ENCODE data around the gene ABCB4. TPM values are rescaled to one million over a fixed set of nuclear protein-coding genes. Genes with fewer than 3 reads are reported as not detected.

The ABCB4 gene
- under 1 TPM; 0.07 to 0.69 TPM for total RNA-seq

DNA sequence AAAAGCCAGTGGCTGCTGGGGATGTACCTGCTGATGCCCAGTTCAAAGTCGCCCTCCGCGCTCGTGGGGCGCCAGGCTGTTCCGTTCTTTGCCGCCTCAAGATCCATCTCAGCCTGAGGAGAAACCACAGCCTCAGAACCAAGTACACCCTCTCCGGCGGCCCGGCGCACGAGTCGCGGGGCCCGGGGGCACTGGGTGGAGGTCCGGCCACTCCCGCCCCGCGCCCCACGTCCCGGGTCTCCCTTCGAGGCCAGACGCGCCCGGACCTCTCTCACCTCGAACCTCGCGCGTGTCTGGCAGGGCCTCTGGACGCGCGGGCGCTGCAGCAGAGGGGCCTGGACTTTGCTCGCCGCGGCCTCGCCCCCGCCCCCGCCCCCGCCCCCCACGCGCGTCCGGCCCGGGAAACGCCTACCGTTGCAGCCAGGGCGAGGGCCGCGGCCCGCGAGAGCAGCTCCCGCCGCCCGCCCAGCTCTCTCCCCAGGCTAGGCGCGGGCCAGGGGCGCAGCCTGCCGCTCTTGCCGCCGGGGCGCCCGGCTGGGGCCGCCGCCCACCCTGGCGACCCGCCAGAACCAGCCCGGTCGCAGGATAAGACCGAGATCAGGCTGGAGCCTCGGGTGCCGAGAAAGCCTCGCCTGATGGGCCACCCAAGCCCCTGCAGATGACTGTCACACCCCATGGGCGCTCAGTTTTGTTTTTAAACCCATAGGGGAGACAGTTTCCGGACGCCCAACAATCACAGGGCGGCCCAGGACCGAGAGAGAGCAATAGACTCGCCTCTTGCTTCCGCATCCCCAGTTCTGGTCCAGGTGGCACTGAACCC lies at the start of gene ABCB4:
TSS of gene ABCB4 (minus strand) at position 322 of the 820 bp plus-strand sequence. CDS start at position 107, 215 bp downstream.
- DNase-seq: peak; percentile 1 to 7
- Mint-ChIP-seq H3K9me3 (no peaks in the 10 kb centered on the region), H3K36me3 (ENCODE audit: insufficient read depth in 2 of 2) (no peaks in the 10 kb centered on the region), H3K27ac (no peak within 1 kb of the TSS), H3K4me1 (ENCODE audit: low read depth) (peaks cover 10% of the 10 kb centered on the region), H3K4me3 (peak within 1 kb of the TSS; percentile 71 to 74), H3K27me3 (ENCODE audit: low read depth) (peaks cover 49% of the 10 kb centered on the region)
- peak; percentile 52 to 57 for ATAC-seq (replicated peaks in 1 of 2)

DNA sequence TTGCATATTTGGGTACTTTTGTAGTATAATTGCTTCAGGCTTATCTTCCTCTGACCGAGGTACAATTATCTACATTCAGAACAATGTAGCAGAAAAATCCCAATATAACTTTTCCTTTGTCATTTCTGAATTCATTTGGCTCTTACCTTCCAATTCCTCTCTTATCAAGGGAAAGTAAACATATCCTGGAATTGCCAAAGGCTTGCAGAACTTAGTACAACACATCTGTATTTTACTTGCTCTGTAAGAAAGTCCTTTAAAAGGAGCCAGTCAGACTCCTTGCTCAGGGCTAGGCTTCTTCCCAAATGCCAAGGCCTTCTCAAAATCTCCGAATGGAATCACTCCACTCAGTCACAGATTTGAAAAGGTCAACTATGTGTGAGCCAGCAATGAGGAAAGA lies 43.3 kb upstream of the ABCB4 start:
- H3K4me1 Mint-ChIP-seq (ENCODE audit: low read depth): peaks cover 7% of the 10 kb centered on the region
- ATAC-seq (replicated peaks in 1 of 2) (no peak), DNase-seq (no peak)
- H3K9me3 Mint-ChIP-seq: peaks cover 0 to 3% of the 10 kb centered on the region in 2 donors
- no peak overlapping the region for H3K27ac Mint-ChIP-seq
- H3K36me3 Mint-ChIP-seq (ENCODE audit: insufficient read depth in 2 of 2): peaks cover 0 to 1% of the 10 kb centered on the region in 2 donors
- no peak overlapping the region for H3K4me3 Mint-ChIP-seq
- no peaks in the 10 kb centered on the region for H3K27me3 Mint-ChIP-seq (ENCODE audit: low read depth)

DNA sequence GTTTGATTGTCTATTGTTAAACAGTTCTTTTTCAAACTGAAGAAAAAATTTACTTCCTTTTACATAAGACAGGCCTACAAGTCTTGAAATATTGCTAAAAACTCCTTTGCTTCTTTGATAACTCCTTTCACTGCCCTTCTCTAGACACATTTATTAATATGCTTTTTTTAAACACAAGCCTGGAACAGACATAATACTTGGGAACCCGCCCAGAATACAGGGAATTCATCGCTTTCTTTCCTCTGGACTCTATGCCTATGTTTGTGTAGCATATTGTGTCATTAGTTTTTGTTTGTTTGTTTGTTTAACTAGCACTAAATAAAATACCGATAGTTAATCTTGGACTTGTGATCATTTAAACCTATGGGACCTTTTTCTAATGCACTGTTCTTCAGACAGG lies 42.4 kb upstream of the ABCB4 start:
- DNase-seq (no peak), ATAC-seq (replicated peaks in 1 of 2) (no peak)
- H3K27ac Mint-ChIP-seq: no peak overlapping the region
- H3K27me3 Mint-ChIP-seq (ENCODE audit: low read depth): no peaks in the 10 kb centered on the region
- no peak overlapping the region for H3K4me3 Mint-ChIP-seq
- peaks cover 0 to 3% of the 10 kb centered on the region in 2 donors for H3K9me3 Mint-ChIP-seq
- H3K36me3 Mint-ChIP-seq (ENCODE audit: insufficient read depth in 2 of 2): peaks cover 0 to 1% of the 10 kb centered on the region in 2 donors
- peaks cover 7% of the 10 kb centered on the region for H3K4me1 Mint-ChIP-seq (ENCODE audit: low read depth)

DNA sequence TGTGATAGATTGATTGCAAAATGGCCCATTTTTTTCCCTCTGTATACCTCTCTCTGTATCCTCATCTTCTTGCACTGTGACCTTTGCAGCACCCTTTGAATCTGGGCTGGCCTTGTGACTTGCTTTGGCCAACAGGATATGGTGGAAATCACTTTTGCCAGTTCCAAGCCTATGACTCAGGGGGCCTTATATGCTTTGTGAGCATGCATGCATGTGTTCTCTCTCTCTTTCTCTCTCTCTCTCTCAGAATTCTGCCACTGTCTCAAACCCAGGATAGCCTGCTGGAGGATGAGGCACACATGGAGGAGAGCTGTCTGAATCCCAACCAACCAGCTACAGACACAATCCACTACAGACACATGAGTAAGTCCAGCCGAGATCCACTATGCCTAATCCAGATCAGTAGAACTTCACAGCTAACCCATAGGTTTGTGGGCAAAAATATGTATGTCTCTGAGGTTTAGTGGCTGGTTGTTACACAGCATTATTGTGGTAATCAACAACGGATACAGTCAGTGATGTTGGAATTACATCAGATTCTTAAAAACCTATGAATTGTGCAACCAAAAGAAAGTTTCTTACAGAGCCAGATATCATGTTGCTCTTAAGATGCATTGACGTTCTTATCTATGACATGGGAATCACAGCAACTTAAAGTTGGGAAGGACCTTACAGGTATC lies 41.8 kb upstream of the ABCB4 start:
- peaks cover 7% of the 10 kb centered on the region for H3K4me1 Mint-ChIP-seq (ENCODE audit: low read depth)
- H3K9me3 Mint-ChIP-seq: peaks cover 0 to 3% of the 10 kb centered on the region in 2 donors
- no peak for ATAC-seq (replicated peaks in 1 of 2)
- H3K27me3 Mint-ChIP-seq (ENCODE audit: low read depth): no peaks in the 10 kb centered on the region
- no peak overlapping the region for H3K4me3 Mint-ChIP-seq
- no peak for DNase-seq
- peaks cover 0 to 1% of the 10 kb centered on the region in 2 donors for H3K36me3 Mint-ChIP-seq (ENCODE audit: insufficient read depth in 2 of 2)
- no peak overlapping the region for H3K27ac Mint-ChIP-seq

DNA sequence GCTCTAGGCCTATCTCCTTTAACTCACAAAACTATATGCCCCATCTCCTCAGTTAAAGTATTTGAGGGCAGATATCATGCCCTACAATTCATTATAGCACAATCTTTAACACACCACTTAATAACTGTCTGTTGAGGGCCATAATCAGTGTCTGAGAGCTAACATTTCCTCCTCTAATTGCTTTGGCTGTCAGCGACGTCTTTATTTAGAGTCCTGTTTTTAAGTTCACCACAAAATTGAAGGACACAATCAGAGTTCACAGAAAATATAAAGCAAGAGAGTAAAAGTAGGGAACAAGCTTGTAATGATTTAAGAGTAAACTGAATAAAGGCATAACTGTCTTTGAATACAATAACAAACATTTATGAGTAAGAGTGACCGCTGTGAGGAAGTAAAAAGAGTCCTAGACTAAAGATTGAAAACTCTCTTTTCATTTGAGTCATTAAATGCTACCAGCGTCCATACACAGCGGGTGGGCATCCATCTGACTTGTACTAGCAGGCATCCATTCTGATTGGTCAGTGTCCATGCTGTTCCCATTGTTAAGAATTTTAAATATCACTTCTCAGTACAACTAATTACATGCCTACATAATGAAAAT lies 38.4 kb upstream of the ABCB4 start:
- Mint-ChIP-seq H3K9me3 (no peaks in the 10 kb centered on the region), H3K27ac (no peak overlapping the region), H3K4me3 (no peak overlapping the region), H3K4me1 (ENCODE audit: low read depth) (peaks cover 4% of the 10 kb centered on the region), H3K27me3 (ENCODE audit: low read depth) (no peaks in the 10 kb centered on the region), H3K36me3 (ENCODE audit: insufficient read depth in 2 of 2) (peaks cover 0 to 1% of the 10 kb centered on the region in 2 donors)
- DNase-seq: no peak
- no peak for ATAC-seq (replicated peaks in 1 of 2)

DNA sequence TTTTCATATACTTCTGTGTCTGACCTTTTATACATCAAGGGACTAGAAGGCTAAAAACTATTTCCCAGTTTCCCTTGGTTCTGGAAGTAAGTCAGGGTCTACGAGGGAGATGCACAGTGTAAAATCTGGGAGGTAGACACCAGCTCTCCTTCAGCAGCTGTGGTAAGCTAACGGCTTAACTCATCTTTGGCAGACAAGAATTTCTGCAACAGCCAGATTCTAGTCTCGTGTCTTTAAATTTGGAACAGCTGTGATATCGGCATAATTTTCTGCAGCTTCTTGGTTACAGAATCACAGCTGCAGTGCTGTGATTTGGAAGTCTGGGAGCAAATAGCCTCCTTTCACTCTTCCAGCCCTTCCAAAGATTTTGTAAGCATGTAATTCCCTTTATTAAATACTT lies 37.4 kb upstream of the ABCB4 start:
- no peak for DNase-seq
- H3K27ac Mint-ChIP-seq: no peak overlapping the region
- H3K27me3 Mint-ChIP-seq (ENCODE audit: low read depth): no peaks in the 10 kb centered on the region
- no peak for ATAC-seq (replicated peaks in 1 of 2)
- peaks cover 4% of the 10 kb centered on the region for H3K4me1 Mint-ChIP-seq (ENCODE audit: low read depth)
- H3K36me3 Mint-ChIP-seq (ENCODE audit: insufficient read depth in 2 of 2): peaks cover 0 to 1% of the 10 kb centered on the region in 2 donors
- no peak overlapping the region for H3K4me3 Mint-ChIP-seq
- no peaks in the 10 kb centered on the region for H3K9me3 Mint-ChIP-seq

DNA sequence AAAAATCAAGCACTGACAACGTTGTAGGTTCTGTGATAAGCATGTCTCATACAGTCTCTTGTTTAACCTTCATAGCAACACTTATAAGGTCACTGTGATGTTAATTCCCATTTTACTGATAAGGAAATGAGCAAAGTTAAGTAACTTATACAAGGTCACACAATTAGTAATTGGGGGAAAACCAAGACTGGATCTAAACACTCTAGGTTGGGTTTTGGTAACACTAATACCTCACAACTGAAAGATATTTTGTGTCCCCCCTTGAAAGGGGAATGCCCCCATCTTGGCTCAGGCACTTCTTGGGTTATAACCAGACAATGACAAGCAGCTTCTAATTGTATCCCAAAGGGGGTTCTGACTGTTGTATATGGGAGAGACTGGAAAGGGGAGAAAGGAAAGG lies 36.0 kb upstream of the ABCB4 start:
- H3K36me3 Mint-ChIP-seq (ENCODE audit: insufficient read depth in 2 of 2): peaks cover 0 to 1% of the 10 kb centered on the region in 2 donors

DNA sequence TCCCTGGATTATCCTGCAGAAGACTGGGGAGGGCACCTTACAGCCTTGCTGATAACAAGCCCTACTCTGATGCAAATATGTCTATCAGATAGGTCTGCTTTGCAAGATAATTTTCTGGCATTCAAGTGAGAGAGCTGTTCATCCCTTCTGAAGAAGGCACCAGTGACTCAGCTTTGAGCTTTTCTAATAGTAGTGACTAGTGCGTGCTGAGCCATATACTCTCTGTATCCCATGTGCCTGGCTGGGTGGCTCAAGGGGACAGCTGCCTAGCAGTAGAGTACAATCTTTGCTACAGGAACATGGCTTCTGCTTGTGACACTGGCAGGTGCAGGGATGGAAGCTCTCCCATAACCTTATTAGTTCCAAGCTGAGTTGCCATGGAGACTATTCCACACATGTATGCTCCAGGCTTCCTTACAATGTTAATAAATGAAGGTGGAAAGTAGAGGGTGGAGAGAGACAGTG lies 35.0 kb upstream of the ABCB4 start:
- ATAC-seq (replicated peaks in 1 of 2): no peak

More for the DNA sequence above, 36.0 kb upstream of the ABCB4 start:
- no peak overlapping the region for H3K27ac Mint-ChIP-seq
- ATAC-seq (replicated peaks in 1 of 2): peak in 1 of 2 donors; percentile 17
- H3K9me3 Mint-ChIP-seq: no peaks in the 10 kb centered on the region
- no peak overlapping the region for H3K4me3 Mint-ChIP-seq
- H3K27me3 Mint-ChIP-seq (ENCODE audit: low read depth): no peaks in the 10 kb centered on the region
- H3K4me1 Mint-ChIP-seq (ENCODE audit: low read depth): peaks cover 4% of the 10 kb centered on the region
- DNase-seq: no peak

DNA sequence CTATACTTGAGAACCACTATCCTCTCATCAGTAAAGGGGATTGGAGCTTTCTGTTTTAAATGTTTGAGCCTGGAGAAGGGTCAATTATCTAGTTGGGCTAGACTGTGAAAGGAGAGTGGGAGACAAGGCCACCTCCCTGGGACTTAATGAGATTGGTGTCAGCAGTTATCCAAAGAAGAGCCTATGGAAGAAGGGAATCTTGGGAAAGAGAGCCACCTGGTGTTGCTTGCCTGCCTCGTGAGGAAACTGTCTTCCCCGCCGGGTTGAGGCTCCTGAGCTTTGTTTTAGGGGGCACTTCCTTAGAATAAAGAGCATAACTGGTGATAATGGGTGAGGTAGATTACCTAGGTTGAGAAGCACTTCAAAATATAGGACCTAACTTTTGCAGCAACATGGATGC lies 32.0 kb upstream of the ABCB4 start:
- peaks cover 4% of the 10 kb centered on the region for H3K4me1 Mint-ChIP-seq (ENCODE audit: low read depth)
- no peak for DNase-seq
- no peaks in the 10 kb centered on the region for H3K27me3 Mint-ChIP-seq (ENCODE audit: low read depth)
- H3K4me3 Mint-ChIP-seq: no peak overlapping the region
- ATAC-seq (replicated peaks in 1 of 2): no peak
- H3K9me3 Mint-ChIP-seq: no peaks in the 10 kb centered on the region
- H3K27ac Mint-ChIP-seq: no peak overlapping the region
- no peaks in the 10 kb centered on the region for H3K36me3 Mint-ChIP-seq (ENCODE audit: insufficient read depth in 2 of 2)

More for the DNA sequence above, 35.0 kb upstream of the ABCB4 start:
- Mint-ChIP-seq H3K9me3 (no peaks in the 10 kb centered on the region), H3K27ac (no peak overlapping the region), H3K4me3 (no peak overlapping the region), H3K4me1 (ENCODE audit: low read depth) (peaks cover 4% of the 10 kb centered on the region), H3K27me3 (ENCODE audit: low read depth) (no peaks in the 10 kb centered on the region), H3K36me3 (ENCODE audit: insufficient read depth in 2 of 2) (no peaks in the 10 kb centered on the region)
- DNase-seq: no peak

DNA sequence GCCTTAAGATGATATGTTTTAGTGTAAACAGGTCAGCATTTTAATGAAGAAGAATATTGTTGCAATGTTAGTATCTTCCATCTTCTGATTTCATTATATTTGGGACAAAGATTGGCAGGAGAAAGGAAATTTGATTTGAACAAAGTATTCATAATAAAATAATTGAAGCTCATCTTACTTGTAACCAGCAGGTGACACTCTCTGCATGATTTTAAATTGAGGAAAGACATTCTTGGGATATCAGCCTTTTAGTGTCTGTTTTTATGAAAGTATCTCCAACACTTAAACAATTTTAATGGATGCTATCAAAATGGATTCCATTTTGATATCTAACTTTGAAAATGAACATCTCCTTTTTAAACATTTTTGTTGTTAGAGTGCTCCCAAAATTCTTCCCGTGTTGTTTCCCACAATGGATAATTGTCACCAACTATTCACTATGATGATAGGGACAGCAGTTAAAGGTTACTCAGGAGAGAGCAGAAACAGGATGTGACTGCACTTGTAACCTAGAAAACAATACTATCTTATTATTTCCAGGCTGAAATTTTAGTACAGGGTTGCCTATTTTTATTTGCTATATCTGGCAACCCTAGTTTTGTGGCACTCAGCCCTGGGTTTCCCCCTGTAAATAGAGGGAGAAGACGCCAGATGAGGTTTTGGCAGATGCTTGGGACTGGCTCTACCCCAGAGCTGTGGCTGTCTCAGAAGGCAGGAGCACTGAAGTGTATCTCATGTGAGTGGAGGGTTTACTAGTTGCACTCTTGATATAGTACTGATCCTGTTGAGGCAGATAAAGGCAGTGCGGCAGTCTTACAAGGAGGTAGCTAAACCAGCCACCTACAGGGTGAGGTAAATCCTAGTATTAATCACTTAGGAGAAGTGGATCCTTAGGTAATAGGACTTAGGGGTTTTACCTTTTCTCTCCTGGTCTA lies 31.0 kb upstream of the ABCB4 start:
- Mint-ChIP-seq H3K9me3 (no peaks in the 10 kb centered on the region), H3K4me1 (ENCODE audit: low read depth) (peaks cover 1% of the 10 kb centered on the region), H3K36me3 (ENCODE audit: insufficient read depth in 2 of 2) (no peaks in the 10 kb centered on the region), H3K27me3 (ENCODE audit: low read depth) (no peaks in the 10 kb centered on the region), H3K27ac (peak overlapping the region; percentile 71), H3K4me3 (no peak overlapping the region)
- no peak for ATAC-seq (replicated peaks in 1 of 2)
- DNase-seq: no peak

DNA sequence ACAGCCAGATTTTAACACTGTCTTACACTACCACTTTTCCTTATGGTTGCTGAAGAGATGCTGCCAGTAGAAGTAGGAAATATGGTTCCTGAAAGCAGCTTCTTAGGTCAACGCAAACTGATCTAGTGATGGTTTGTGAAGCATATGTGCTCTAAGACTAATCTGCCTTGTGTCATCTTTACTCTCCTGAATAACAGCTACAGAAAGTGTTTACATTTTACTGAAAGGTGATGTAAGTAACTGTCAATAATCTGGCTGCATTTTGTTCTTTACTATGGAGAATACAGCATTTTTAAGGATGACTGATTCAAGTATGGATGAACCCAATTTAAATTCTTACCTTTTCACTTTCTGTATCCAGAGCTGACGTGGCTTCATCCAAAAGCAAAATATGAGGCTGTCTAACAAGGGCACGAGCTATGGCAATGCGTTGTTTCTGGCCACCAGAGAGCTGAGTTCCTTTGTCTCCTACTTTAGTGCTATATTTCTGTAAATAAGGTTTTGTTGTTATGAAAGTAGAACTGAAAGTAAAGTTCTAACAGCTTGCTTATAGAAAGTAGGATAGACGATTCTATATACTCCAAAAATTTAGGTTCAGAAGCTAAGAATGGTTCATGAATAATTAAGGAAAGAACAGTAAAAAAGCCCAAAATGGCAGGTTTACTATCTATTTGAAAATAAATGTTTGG lies 30.2 kb upstream of the ABCB4 start:
- Mint-ChIP-seq H3K9me3 (no peaks in the 10 kb centered on the region), H3K4me1 (ENCODE audit: low read depth) (no peaks in the 10 kb centered on the region), H3K4me3 (no peak overlapping the region), H3K27ac (peak overlapping the region; percentile 71), H3K36me3 (ENCODE audit: insufficient read depth in 2 of 2) (no peaks in the 10 kb centered on the region), H3K27me3 (ENCODE audit: low read depth) (no peaks in the 10 kb centered on the region)
- DNase-seq: no peak
- ATAC-seq (replicated peaks in 1 of 2): no peak

DNA sequence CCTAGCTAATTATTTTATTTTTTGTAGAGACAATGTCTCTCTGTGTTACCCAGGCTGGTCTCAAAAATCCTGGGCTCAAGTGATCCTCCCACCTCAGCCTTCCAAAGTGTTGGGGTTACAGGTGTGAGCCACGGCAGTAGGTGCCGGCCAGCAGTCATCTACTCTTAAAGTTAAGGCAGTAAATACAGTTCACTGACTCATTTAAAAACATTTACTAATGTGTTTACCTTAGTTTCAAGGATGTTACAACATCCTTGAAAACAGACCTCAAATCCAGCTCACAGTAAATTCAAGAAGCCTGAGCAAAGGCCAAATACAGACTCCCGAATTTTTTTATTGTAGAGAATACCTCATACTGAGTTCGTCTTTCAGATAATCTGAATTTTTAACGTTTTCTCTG lies 29.6 kb upstream of the ABCB4 start:
- no peak for ATAC-seq (replicated peaks in 1 of 2)
- Mint-ChIP-seq H3K9me3 (no peaks in the 10 kb centered on the region), H3K36me3 (ENCODE audit: insufficient read depth in 2 of 2) (no peaks in the 10 kb centered on the region), H3K4me1 (ENCODE audit: low read depth) (no peaks in the 10 kb centered on the region), H3K4me3 (no peak overlapping the region), H3K27ac (no peak overlapping the region), H3K27me3 (ENCODE audit: low read depth) (no peaks in the 10 kb centered on the region)
- no peak for DNase-seq

All from activated T-cell treated with anti-CD3 and anti-CD28 coated beads, Interleukin-2, amount 50 U/mL, for 72 hours (primary cell).